EL (cell line): ENCODE results near the gene XYLT2.
"Not testable (repeated sequence)": the region's sequence is repeated elsewhere in the genome, so short reads cannot be mapped to it uniquely, and the experiment has no call there.

Experiments used
- DNase-seq: peaks from one replicate; pipeline ENCODE4 v3.0.0-alpha.2; 2016

XYLT2 gene

DNA sequence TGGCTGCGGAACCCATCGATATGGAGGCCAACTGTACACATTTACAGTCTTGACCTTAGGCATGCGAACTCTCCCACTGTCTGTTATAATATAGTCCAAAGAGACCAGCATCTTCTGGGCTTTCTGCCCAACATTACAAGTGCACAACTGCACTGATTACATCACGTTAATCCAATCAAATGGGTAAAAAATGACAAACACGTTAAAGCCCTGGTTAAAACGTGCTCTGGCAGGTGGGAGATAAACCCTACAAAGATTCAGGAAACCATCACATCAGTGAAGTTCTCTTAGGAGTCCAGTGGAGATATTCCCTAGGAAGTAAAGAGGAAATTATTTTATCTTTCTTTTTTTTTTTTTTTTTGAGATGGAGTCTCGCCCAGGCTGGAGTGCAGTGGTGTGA lies 23.7 kb upstream of the XYLT2 start:
- no peak for DNase-seq

- no peak for DNase-seq
Measured at GRCh38 chr17:50323060-50323459, 22.9 kb upstream of the XYLT2 start.

DNA sequence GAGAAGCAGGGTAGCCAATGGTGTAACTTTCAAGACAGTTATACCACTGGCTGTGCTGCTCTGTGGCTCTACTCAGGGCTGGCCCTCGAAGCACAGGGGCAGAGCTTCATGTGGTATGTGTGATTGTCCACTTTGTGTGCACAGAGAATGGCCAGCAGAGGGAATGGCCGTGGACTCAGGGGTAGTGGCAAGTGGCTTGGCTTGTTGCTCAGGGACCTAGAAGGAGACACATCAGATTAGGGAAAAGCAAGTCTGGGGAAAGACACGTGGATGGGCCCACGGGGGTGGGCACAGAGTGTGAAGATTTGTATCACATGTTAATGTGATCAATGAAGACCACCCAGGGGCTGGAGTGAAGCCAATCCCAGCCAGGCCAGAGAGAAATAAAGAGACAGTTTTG lies 20.0 kb upstream of the XYLT2 start:
- no peak for DNase-seq

GRCh38 chr17:50326831-50327364 lies 19.0 kb upstream of the XYLT2 start:
- DNase-seq, result no peak

GRCh38 chr17:50328363-50329325 lies 17.3 kb upstream of the XYLT2 start:
- no peak for DNase-seq

DNA sequence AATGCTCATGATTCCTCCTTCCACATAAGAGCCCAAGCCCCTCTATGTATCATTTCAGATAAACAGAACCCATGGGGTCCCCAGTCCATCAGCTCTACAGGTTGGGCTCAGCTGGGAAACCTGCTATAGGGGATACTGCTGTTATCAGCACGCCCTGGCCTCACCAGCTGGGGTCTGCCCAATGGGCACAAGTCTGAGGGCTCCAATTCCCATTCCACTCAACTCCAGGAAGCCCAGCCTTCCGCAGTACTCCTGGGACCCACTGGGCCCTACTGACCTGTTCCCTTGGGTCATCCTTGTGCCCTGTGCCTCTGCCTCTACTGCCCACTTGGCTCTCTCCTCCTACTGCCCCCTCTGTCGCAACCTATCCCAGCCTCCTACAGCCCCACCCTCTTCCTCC lies 16.2 kb upstream of the XYLT2 start:
- no peak for DNase-seq

DNA sequence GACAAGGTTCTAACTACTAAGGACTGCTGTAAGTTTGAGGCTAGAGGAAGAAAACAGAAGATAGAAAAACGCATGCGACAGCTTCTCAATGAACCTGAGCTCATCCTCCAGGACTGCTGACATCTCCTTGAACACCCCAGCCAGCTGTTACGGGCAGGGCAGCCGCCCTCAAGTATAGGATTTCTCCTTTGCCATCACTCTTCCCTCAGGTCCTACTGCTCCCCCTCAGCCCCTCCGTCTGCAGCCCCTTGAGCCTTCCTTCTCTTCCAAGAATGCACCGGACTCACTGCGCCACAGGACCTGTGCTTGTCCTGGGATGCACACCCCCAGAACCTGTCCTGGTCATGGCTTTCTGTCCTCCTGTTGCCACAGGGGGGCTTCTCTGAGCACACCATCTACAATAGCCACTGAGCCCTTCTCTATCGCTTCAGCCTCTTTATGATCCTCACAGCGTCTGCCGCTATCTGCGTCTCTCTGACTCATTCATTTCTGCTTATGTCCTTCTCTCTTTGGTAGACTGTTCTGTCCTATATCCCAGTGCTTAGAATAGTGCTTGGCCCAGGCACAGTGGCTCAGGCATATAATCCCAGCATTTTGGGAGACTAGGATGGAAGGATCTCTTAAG lies 15.7 kb upstream of the XYLT2 start:
- DNase-seq, result no peak

- DNase-seq, result peak; percentile 84
Measured at GRCh38 chr17:50331085-50331791, 14.7 kb upstream of the XYLT2 start.

DNA sequence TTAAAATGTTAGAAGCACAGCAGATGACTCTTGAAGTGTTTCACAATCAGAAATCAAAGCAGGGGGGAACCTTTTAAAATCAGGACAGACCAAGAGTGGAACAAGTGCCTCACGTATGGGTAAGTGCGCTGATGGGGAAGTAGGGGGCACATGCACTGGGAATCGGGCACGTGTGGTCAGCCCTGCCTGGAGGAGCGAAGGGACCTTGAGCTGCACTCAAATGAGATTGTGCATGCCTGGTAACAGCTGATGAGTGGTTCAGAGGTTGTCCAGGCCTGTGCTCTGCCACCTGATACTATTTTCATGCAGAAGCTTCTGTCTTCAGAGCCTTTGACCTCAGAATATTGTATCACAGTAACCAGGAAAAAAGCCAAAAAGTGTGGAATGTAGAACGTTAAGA lies 13.7 kb upstream of the XYLT2 start:
- no peak for DNase-seq

GRCh38 chr17:50333291-50334057 lies 12.5 kb upstream of the XYLT2 start:
- not testable (repeated sequence) for DNase-seq

GRCh38 chr17:50337956-50338355 lies 8.0 kb upstream of the XYLT2 start:
- DNase-seq, result no peak

DNA sequence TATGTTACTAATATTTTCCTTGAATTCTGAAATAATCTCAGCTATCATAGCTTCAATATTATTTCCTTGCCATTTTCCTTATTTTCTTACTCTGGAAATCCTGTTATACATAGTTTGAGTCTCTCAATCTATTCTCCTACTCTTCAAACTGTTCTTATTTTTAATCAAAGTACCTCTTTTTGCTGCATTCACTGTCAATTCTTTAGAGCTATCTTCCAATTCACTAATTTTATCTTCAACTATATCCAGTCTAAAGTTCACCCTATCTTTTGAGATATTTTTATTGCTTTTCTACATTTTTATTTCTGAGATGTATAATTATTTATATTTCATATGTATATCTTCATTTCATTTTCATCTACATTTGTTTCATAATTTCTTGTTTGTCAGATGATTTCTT lies 7.3 kb upstream of the XYLT2 start:
- DNase-seq, result no peak

DNA sequence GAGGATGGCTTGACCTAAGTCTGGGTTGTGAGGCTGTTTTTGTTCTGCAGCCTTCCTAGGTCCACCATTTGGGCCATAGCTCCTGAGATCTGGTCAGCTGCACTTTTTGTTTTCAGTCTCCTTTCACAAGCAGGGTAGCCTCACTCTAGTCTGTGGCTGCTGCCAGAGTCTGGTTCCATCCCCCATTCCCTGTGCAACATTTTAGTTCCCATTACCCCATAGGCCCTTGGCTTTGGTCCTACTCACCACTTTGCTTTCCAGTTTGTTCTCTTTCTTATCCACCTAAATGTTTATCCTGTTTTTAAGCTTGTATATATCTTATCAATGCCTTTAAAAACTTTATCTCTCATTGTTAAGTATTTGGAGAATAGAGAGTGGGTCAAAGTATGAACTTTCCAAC lies 6.5 kb upstream of the XYLT2 start:
- DNase-seq, result no peak

DNA sequence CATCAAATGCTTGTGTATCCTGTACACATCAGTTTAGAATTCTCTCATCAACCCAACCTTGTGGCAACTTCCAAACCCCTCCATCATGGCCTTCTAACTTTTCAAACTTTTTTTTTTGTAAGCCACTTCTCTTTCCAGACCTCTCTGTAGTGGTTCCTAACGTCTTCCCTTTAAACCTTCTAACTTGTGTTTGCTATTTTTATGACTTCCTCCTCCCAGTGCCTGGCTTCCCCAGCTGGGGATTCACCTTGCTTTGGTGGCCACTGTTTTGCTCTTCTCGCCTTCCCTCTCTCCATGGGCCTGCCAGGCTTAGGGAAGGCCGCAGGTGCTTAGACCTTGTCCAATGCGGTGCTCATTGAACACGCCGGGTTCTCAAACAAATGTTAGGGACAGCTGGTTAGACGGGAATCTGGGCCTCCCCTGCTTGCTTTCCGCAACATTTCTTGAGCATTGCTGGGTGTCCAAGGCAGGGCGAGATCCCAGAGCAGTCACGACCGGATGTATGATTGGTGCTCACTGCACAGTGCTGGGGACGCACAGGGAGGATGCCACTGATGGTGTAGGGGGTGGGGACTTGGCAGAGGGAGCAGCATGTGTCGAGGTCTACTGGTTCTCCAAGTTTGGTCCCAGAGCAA lies 1.1 kb upstream of the XYLT2 start:
- DNase-seq, result no peak

DNA sequence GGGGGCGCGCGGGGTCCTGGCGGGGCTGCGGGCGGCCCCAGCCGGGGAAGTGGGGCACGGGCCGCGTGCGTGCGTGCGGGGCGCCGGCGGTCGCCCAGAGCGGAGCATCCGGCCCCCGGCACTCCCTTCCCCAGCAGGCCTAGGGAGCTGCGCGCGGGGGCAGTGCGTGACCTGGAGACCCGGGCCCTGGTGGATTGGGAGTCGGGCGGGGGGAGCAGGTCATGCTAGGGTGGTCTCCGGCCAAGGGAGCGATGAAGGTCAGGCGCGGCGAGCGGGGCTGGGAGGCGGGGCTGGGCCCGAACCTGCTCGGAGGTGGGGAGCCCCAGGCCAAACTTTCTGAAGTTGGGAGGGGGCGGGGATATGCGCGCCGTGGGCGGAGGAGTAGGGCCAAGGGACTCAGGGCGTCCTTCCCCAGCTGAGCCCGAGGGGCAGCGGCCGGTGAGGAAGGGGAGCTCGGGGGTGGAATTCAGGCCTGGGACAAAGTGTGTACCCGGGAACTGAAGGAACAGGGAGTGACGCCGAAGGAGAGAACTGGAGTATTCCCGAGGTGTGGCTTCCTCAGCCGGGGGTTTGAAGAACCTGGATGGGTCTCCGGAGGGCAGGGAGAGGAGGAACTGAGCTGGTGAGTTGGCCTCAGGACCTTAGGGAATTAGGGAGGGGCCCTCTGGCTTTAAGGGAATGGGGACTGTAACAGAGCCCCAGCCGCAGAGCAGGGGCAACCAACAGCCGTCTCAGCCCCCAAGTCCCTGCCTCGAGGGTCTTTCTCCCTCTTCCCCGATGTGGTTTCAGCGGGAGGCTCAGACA lies 589 bp downstream of the XYLT2 start:
- DNase-seq, result peak; percentile 46

DNA sequence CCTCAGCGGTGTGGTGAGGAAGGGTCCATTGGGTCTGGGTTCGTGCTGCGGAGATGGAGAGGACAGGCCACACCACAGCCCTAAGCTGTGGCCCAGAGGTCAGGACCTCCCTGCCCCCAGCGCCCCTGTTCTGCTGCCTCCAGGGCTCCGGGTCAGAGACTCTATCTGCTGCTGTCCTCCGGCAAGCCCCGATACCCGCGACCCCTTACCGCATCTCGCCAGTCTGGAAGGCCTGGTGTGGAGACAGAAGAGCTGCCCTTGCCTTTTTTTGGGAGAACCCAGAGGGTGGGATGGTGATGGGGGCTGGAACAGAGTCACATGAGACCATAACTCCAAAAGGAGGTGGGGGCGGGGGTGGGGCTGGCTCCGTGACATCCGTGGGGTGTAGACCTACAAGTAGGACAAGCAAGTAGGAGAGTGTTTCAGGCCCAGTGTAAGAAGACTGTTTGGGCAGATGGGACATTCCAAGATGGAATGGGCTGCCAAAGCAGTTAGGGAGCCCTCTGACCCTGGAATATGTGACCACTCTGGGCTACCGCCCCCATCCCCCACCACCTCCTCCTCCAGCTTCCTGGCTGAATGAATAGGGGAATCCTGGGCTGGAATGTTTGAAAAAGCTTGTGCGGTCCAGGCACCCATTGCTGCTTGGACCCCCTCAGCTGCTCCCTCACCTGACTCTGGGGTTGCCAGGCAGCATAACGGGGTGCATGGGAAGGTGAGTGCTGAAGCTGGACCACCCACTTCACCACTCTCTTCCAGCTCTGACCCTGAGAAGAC lies 1.4 kb downstream of the XYLT2 start:
- no peak for DNase-seq

DNA sequence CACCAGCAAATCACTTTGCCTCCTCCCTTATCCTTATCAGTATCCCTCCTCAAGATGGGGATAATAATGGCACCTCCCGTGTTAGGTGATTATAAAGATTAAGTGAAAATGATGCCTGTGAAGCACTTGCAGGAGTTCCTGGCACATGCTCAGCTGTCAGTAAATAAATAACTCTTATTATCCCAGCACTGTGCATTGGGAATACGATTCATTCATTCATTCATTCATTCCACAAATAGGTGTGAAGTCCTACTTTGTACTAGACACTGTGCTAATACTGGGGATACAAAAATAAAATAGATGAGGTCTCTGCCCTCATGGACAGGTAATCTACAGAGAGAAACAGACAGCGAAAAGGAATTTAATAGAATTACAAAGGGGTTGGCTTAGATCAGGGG lies 2.0 kb downstream of the XYLT2 start:
- no peak for DNase-seq

GRCh38 chr17:50348522-50349242 lies 2.8 kb downstream of the XYLT2 start:
- peak; percentile 71 for DNase-seq

- no peak for DNase-seq
Measured at GRCh38 chr17:50349243-50349600, 3.3 kb downstream of the XYLT2 start.

GRCh38 chr17:50350733-50351132 lies 4.8 kb downstream of the XYLT2 start:
- DNase-seq, result no peak
